ENCODE measurements around the gene MAGED4. TPM values are rescaled to one million over a fixed set of nuclear protein-coding genes. Genes with fewer than 3 reads are reported as not detected.
A peak's percentile ranks its signal among the peaks of the same experiment; 100 is the strongest.
"Not testable (repeated sequence)": the region's sequence is repeated elsewhere in the genome, so short reads cannot be mapped to it uniquely, and the experiment has no call there.

The MAGED4 gene
- total and polyA plus RNA-seq, 11 donors, result 0.11 to 1.5 (median 0.63) TPM; not detected in 2

DNA sequence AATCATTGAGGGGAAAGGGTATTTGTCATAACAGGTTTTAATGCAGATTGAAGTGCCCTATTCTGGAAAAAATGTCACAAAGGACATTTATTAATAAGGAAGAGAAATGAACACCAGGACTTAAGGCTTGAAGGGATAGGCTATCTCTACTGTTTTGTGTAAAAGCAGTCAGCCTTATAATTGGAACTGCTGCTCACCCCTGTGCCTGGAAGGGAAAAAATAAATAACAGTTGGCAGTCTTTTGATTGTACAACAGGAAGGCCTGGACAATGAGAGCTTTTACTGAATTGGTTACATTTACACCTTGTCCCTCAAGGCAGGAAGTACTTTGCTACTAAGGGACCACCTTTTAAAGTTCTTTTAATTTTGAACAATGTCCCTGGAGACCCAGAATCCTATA is 17.8 kb upstream of the MAGED4 start:
- no peak for DNase-seq
- Histone ChIP-seq H3K27ac (no peak overlapping the region), H3K27me3 (peaks cover 0 to 13% (median 0%) of the 10 kb centered on the region in 9 donors), H3K4me3 (no peak overlapping the region), H3K36me3 (no peaks in the 10 kb centered on the region), H3K9me3 (peaks cover 0 to 8% (median 0%) of the 10 kb centered on the region in 12 donors), H3K4me1 (no peaks in the 10 kb centered on the region)
- intact Hi-C loops (cut with DNase I), result no loop called here
- ATAC-seq, result no peak
- no peak for TF ChIP-seq POLR2A (IDR thresholded peaks at IDR 0.05)

DNA sequence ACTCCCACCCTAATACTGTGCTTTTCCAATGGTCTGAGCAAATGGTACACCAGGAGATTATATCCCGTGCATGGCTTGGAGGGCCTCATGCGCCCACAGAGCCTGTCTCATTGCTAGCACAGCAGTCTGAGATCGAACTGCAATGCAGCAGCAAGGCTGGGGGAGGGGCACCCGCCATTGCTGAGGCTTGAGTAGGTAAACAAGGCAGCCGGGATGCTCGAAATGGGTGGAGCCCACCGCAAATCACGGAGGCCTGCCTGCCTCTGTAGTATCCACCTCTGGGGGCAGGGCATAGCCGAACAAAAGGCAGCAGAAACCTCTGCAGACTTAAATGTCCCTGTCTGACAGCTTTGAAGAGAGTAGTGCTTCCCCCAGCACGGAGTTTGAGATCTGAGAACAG is 13.6 kb upstream of the MAGED4 start:
- intact Hi-C loops (cut with DNase I); H3K4me1 ChIP-seq; H3K36me3 ChIP-seq; H3K4me3 ChIP-seq; H3K27ac ChIP-seq; ATAC-seq; DNase-seq: not testable (repeated sequence)
- Histone ChIP-seq H3K9me3 (peaks cover 0 to 13% (median 0%) of the 10 kb centered on the region in 12 donors), H3K27me3 (peaks cover 0 to 13% (median 0%) of the 10 kb centered on the region in 9 donors)
- WGBS, 4 donors, result 67 to 84% (median 73%) methylated on average over 5 to 10 of the region's 10 CpGs

DNA sequence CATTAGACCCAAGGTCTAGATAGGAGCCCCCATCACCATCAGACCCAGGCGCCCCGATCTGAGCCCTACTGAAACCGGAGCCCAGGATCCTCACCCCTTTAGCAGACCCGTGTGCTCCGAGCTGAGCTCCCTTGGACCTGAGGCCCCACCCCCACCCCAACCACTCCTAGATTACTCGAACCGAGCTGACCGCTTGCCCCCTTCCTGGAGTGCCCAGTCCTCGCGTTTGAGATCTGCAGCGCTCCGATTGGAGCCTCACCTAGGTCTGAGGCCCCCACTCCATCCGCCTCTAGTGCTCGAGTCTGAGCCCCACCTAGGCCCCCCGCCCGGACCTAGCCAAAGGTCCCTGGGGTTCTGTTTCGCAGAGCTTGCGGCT is 378 bp downstream of the MAGED4 start:
- H3K27me3 ChIP-seq; H3K27ac ChIP-seq; intact Hi-C loops (cut with DNase I); H3K36me3 ChIP-seq; H3K9me3 ChIP-seq; H3K4me3 ChIP-seq; DNase-seq; H3K4me1 ChIP-seq: not testable (repeated sequence)
- WGBS, 4 donors, result no CpG with 5 or more reads among the region's 18 CpGs
- peak in 1 of 4 donors; percentile 14 for ATAC-seq

DNA sequence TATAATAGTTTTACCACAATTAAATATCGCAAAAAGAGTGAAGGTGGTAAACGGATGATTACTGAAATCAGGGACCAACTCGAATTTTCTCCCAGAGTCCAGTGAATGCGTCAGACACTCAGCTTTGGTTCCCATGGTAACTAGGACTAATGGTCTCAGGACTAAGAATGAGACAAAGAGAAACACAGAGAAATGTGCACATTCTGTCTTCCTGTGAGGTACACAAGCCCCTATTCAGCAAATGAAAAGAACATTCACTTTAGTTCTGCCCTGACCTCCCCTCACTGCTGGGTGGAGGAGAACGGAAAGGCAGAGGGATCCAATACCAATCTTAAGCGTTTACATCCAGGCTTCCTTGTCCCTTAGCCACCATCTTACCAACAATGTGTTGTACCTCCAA is 26.7 kb downstream of the MAGED4 start:
- H3K4me3 ChIP-seq; H3K9me3 ChIP-seq; H3K27ac ChIP-seq; DNase-seq; H3K36me3 ChIP-seq; H3K4me1 ChIP-seq; ATAC-seq; intact Hi-C loops (cut with DNase I): not testable (repeated sequence)
- no CpG with 5 or more reads among the region's 6 CpGs for WGBS, 4 donors
- peaks cover 0 to 10% (median 0%) of the 10 kb centered on the region in 9 donors for H3K27me3 ChIP-seq

DNA sequence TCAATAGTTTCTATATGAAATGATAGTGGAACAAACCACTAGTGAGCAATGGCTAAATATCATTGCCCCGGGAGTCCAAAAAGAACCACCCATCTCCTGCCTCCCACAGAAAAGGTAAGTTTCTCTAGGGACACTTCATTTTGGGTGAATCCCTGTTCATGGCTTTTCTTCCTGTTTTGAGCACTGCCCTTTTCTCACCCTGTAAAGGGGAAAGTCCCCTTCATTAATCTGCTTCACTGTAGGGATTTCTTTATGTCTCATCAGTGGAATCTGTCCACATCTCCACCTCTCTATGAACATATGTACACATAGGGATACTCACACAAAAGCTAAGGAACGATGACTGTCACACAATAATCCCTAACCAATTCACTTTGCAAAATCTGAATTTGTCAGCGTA is 28.6 kb downstream of the MAGED4 start:
- DNase-seq (no peak), ATAC-seq (no peak)
- intact Hi-C loops (cut with DNase I), result no loop called here
- no peaks in the 10 kb centered on the region for H3K36me3 ChIP-seq
- TF ChIP-seq POLR2A (IDR thresholded peaks at IDR 0.05), result no peak
- TF ChIP-seq, protein P1, sequence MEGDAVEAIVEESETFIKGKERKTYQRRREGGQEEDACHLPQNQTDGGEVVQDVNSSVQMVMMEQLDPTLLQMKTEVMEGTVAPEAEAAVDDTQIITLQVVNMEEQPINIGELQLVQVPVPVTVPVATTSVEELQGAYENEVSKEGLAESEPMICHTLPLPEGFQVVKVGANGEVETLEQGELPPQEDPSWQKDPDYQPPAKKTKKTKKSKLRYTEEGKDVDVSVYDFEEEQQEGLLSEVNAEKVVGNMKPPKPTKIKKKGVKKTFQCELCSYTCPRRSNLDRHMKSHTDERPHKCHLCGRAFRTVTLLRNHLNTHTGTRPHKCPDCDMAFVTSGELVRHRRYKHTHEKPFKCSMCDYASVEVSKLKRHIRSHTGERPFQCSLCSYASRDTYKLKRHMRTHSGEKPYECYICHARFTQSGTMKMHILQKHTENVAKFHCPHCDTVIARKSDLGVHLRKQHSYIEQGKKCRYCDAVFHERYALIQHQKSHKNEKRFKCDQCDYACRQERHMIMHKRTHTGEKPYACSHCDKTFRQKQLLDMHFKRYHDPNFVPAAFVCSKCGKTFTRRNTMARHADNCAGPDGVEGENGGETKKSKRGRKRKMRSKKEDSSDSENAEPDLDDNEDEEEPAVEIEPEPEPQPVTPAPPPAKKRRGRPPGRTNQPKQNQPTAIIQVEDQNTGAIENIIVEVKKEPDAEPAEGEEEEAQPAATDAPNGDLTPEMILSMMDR (IDR thresholded peaks at IDR 0.05), result no peak
- no peaks in the 10 kb centered on the region for H3K4me1 ChIP-seq
- H3K27me3 ChIP-seq, result peaks cover 0 to 14% (median 0%) of the 10 kb centered on the region in 9 donors
- H3K9me3 ChIP-seq, result no peaks in the 10 kb centered on the region
- no peak overlapping the region for H3K27ac ChIP-seq
- no peak overlapping the region for H3K4me3 ChIP-seq
- 75 to 89% (median 82%) methylated on average over 3 of the region's 3 CpGs for whole genome bisulfite sequencing, 4 donors

DNA sequence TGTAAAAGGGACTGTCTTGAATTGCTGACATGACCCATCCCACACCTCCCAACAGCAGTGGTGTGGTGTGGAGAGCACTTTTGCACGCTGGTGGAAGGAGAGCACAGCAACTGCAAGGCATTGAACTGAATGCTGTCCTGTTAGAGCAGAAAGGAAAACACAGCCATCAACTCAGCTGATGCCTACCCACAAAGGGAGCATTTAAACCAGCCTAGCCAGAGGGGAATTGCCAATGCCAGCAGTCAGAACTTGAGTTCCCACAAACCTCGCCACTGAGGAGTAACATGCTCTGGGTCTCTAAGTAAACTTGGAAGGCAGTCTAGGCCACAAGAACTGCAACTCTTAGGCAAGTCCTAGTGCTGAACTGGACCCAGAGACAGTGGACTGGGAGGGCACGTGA is 31.9 kb downstream of the MAGED4 start:
- 59 to 87% (median 78%) methylated on average over 3 of the region's 3 CpGs for WGBS, 4 donors
- Histone ChIP-seq H3K27ac (no peak overlapping the region), H3K4me3 (no peak overlapping the region), H3K36me3 (no peaks in the 10 kb centered on the region), H3K9me3 (peaks cover 0 to 16% (median 0%) of the 10 kb centered on the region in 12 donors), H3K4me1 (no peaks in the 10 kb centered on the region), H3K27me3 (peaks cover 0 to 25% (median 0%) of the 10 kb centered on the region in 9 donors)
- intact Hi-C loops (cut with DNase I), result no loop called here
- no peak for ATAC-seq
- DNase-seq, result no peak
- TF ChIP-seq, protein P1 (IDR thresholded peaks at IDR 0.05), result no peak
- TF ChIP-seq POLR2A (IDR thresholded peaks at IDR 0.05), result no peak

All from heart left ventricle (tissue), 16 donors.